Small intestine (tissue), 7 donors: ENCODE data around the gene KCNH4. TPM values are rescaled to one million over a fixed set of nuclear protein-coding genes. Genes with fewer than 3 reads are reported as not detected.
A peak's percentile ranks its signal among the peaks of the same experiment; 100 is the strongest.

Source experiments
- DNase-seq, 2 donors: peaks; one replicate each; pipeline versions ENCODE4 v3.0.0 to v3.0.0-alpha.2; 2013
- FAIRE-seq: peaks from 2 replicates; lab custom pipeline; 2012; peaks lifted over from hg19 to GRCh38; lab: Jason Lieb, UNC
- H3K27ac ChIP-seq, 3 donors: one replicate each; pipeline ENCODE4 v1.5.1; 2013; ENCODE audit warnings: low read length in 2 of 3, mild to moderate bottlenecking in 2 of 3, control low read depth in 1 of 3, inconsistent platforms in 1 of 3, low read depth in 1 of 3, moderate library complexity in 1 of 3
- H3K27me3 ChIP-seq, 3 donors: one replicate each; pipeline ENCODE4 v1.6.1; 2013; ENCODE audit warnings: low read length in 3 of 3, inconsistent platforms in 1 of 3; ENCODE audit not compliant: control insufficient read depth in 3 of 3, insufficient read depth in 3 of 3
- H3K36me3 ChIP-seq, 3 donors: one replicate each; pipeline ENCODE4 v1.6.1; 2013; ENCODE audit warnings: low read length in 3 of 3, inconsistent platforms in 1 of 3, low read depth in 1 of 3, mild to moderate bottlenecking in 1 of 3, moderate library complexity in 1 of 3; ENCODE audit not compliant: control insufficient read depth in 3 of 3, insufficient read depth in 2 of 3
- H3K4me1 ChIP-seq, 3 donors: one replicate each; pipeline ENCODE4 v1.6.1; 2013; ENCODE audit warnings: low read length in 2 of 3, inconsistent platforms in 1 of 3, low read depth in 1 of 3, mild to moderate bottlenecking in 1 of 3, moderate library complexity in 1 of 3; ENCODE audit not compliant: control insufficient read depth in 3 of 3, insufficient read depth in 2 of 3
- H3K4me3 ChIP-seq, 3 donors: one replicate each; pipeline ENCODE4 v1.5.1; 2013; ENCODE audit warnings: low read length in 3 of 3, control low read depth in 1 of 3, inconsistent platforms in 1 of 3, low read depth in 1 of 3, mild to moderate bottlenecking in 1 of 3, moderate library complexity in 1 of 3
- H3K9me3 ChIP-seq, 2 donors: one replicate each; pipeline ENCODE4 v1.6.1; 2013; ENCODE audit warnings: low read depth in 1 of 2, low read length in 1 of 2; ENCODE audit not compliant: control insufficient read depth in 2 of 2, insufficient read depth in 1 of 2
- WGBS, 3 donors: extraction: QIAGEN DNeasy Blood & Tissue Kit; methylation state at CpG; one replicate each; pipeline ENCODE4 v1.1.7; 2013; 5-methylcytosine and 5-hydroxymethylcytosine counted together
- polyA plus RNA-seq, 4 donors: library from polyadenylated mRNA; stranded (reverse) in 3 of 4; unstranded in 1 of 4; fragments of 200-250 nt in 3 of 4; fragments of 120-200 nt in 1 of 4; gene quantifications; one replicate each; pipeline versions ENCODE4 v1.2.1 to v1.2.3, GENCODE V29; 2013
- donor health status: healthy with polysubstance abuse.
- donor health status: control.
- donor health status: control.
- donor health status: Bipolar disorder and iron deficiency.
- donor health status: healthy.

KCNH4 gene
- polyA plus RNA-seq, 4 donors, result 0.18 to 0.22 TPM; not detected in 2

- FAIRE-seq (no peak), DNase-seq (no peak)
- peaks cover 16 to 81% (median 19%) of the 10 kb centered on the region in 3 donors for H3K36me3 ChIP-seq
Observed at GRCh38 chr17:42129109-42129837, 51.7 kb downstream of the KCNH4 start.

GRCh38 chr17:42127414-42127813 is 53.5 kb downstream of the KCNH4 start:
- Histone ChIP-seq H3K36me3 (peaks cover 16 to 69% (median 19%) of the 10 kb centered on the region in 3 donors), H3K4me3 (no peak overlapping the region), H3K4me1 (peaks cover 0 to 14% (median 0%) of the 10 kb centered on the region in 3 donors), H3K27me3 (no peaks in the 10 kb centered on the region), H3K9me3 (no peaks in the 10 kb centered on the region), H3K27ac (no peak overlapping the region)
- DNase-seq (no peak), FAIRE-seq (no peak)
- WGBS, 3 donors, result 87 to 97% (median 89%) methylated on average over 6 of the region's 6 CpGs

More at GRCh38 chr17:42129109-42129837, 51.7 kb downstream of the KCNH4 start:
- H3K4me1 ChIP-seq, result peaks cover 4 to 28% (median 9%) of the 10 kb centered on the region in 3 donors
- H3K4me3 ChIP-seq, result no peak overlapping the region
- H3K27ac ChIP-seq, result peak overlapping the region in 1 of 3 donors; percentile 78
- 89 to 96% (median 92%) methylated on average over 8 of the region's 8 CpGs for WGBS, 3 donors
- no peaks in the 10 kb centered on the region for H3K9me3 ChIP-seq
- H3K27me3 ChIP-seq, result no peaks in the 10 kb centered on the region

- FAIRE-seq (no peak), DNase-seq (no peak)
- H3K4me1 ChIP-seq, result peaks cover 0 to 16% (median 0%) of the 10 kb centered on the region in 3 donors
- peaks cover 16 to 67% (median 19%) of the 10 kb centered on the region in 3 donors for H3K36me3 ChIP-seq
- no peaks in the 10 kb centered on the region for H3K9me3 ChIP-seq
- H3K4me3 ChIP-seq, result no peak overlapping the region
- 68 to 82% (median 76%) methylated on average over 3 of the region's 3 CpGs for WGBS, 3 donors
- no peak overlapping the region for H3K27ac ChIP-seq
- H3K27me3 ChIP-seq, result no peaks in the 10 kb centered on the region
Observed at GRCh38 chr17:42126836-42127235, 54.1 kb downstream of the KCNH4 start.

- Histone ChIP-seq H3K4me1 (peaks cover 0 to 19% (median 0%) of the 10 kb centered on the region in 3 donors), H3K36me3 (peaks cover 16 to 61% (median 19%) of the 10 kb centered on the region in 3 donors), H3K4me3 (no peak overlapping the region), H3K27ac (no peak overlapping the region), H3K9me3 (no peaks in the 10 kb centered on the region), H3K27me3 (no peaks in the 10 kb centered on the region)
- DNase-seq (no peak), FAIRE-seq (no peak)
- WGBS, 3 donors, result 87 to 90% (median 89%) methylated on average over 12 of the region's 12 CpGs
Observed at GRCh38 chr17:42125565-42125964, 55.4 kb downstream of the KCNH4 start.

GRCh38 chr17:42124256-42124655 is 56.7 kb downstream of the KCNH4 start:
- H3K27me3 ChIP-seq, result no peaks in the 10 kb centered on the region
- H3K27ac ChIP-seq, result no peak overlapping the region
- H3K4me3 ChIP-seq, result no peak overlapping the region
- H3K4me1 ChIP-seq, result peaks cover 0 to 26% (median 0%) of the 10 kb centered on the region in 3 donors
- peaks cover 10 to 50% (median 13%) of the 10 kb centered on the region in 3 donors for H3K36me3 ChIP-seq
- H3K9me3 ChIP-seq, result no peaks in the 10 kb centered on the region
- WGBS, 3 donors, result 92 to 94% (median 93%) methylated on average over 3 of the region's 3 CpGs
- DNase-seq (no peak), FAIRE-seq (no peak)

- H3K27me3 ChIP-seq, result no peaks in the 10 kb centered on the region
- no peaks in the 10 kb centered on the region for H3K9me3 ChIP-seq
- peaks cover 0 to 26% (median 0%) of the 10 kb centered on the region in 3 donors for H3K4me1 ChIP-seq
- FAIRE-seq (no peak), DNase-seq (peak; percentile 91 to 94)
- peaks cover 5 to 50% (median 9%) of the 10 kb centered on the region in 3 donors for H3K36me3 ChIP-seq
- peak within 1 kb of the TSS in 1 of 3 donors; percentile 2 for H3K4me3 ChIP-seq
- WGBS, 3 donors, result 36 to 61% (median 50%) methylated on average over 56 to 61 of the region's 61 CpGs
- H3K27ac ChIP-seq, result peak within 1 kb of the TSS in 2 of 3 donors; percentile 41 to 53
Observed at GRCh38 chr17:42122371-42123303, 58.3 kb downstream of the KCNH4 start, which contains the start of gene HSPB9. HSPB9 (plus strand) TSS chr17:42122804; CDS start chr17:42122851, 47 bp downstream.

- Histone ChIP-seq H3K4me1 (peaks cover 0 to 26% (median 0%) of the 10 kb centered on the region in 3 donors), H3K27me3 (no peaks in the 10 kb centered on the region), H3K36me3 (peaks cover 4 to 52% (median 5%) of the 10 kb centered on the region in 3 donors), H3K4me3 (peak within 1 kb of the TSS; percentile 45 to 81 (median 69)), H3K9me3 (no peaks in the 10 kb centered on the region), H3K27ac (peak within 1 kb of the TSS in 2 of 3 donors; percentile 41 to 53)
- FAIRE-seq (no peak), DNase-seq (peak; percentile 84 to 91)
- WGBS, 3 donors, result 7 to 10% (median 8%) methylated on average over 37 to 57 of the region's 57 CpGs
Observed at GRCh38 chr17:42120770-42121769, 59.9 kb downstream of the KCNH4 start, which contains the start of gene KAT2A. KAT2A (minus strand) TSS chr17:42121367; CDS start chr17:42121304, 63 bp downstream.
